BJ (cell line): ENCODE measurements around the gene MAP1LC3B2. TPM values are rescaled to one million over a fixed set of nuclear protein-coding genes. Genes with fewer than 3 reads are reported as not detected.

Source experiments
- CTCF ChIA-PET: fragments of 350-600 bp; formaldehyde crosslinking; extraction: SDS; loops from one replicate; lab custom pipeline; 2021; ENCODE audit warnings: antibody characterized with exemption, inconsistent platforms; lab: Yijun Ruan, JAX
- POLR2A ChIA-PET: fragments of 300-600 bp; sonication (Branson Sonifier 250); formaldehyde crosslinking; extraction: SDS; loops from one replicate; lab custom pipeline; 2021; ENCODE audit warnings: antibody characterized with exemption; lab: Charles Lee
- DNase-seq: peaks from one replicate; pipeline ENCODE4 v3.0.0-alpha.2; 2011; ENCODE audit warnings: low read depth
- H3K27me3 ChIP-seq: 2 replicates; pipeline ENCODE4 v1.6.0; 2011; ENCODE audit warnings: low read length; ENCODE audit not compliant: control insufficient read depth, insufficient read depth
- H3K36me3 ChIP-seq: 2 replicates; pipeline ENCODE4 v1.5.1; 2011; ENCODE audit warnings: low read length; ENCODE audit not compliant: control insufficient read depth, insufficient read depth
- H3K4me3 ChIP-seq: 2 replicates; pipeline ENCODE4 v1.5.1; 2011; ENCODE audit warnings: low read depth, mild to moderate bottlenecking, control low read depth, low read length
- CTCF ChIP-seq: IDR thresholded peaks from 2 replicates; pipeline ENCODE4 v1.5.1; 2011; ENCODE audit warnings: low read depth, mild to moderate bottlenecking, control low read depth, inconsistent platforms, low read length, moderate library complexity; ENCODE audit not compliant: insufficient read depth
- polyA plus RNA-seq: library from polyadenylated mRNA; depleted of rRNA; stranded (reverse); fragments of >200 nt; gene quantifications from 2 replicates; pipeline ENCODE4 v1.2.3, GENCODE V29; 2011

The MAP1LC3B2 gene
- polyA plus RNA-seq, 1 experiment: 1.6 TPM

GRCh38 chr12:116589581-116589980 lies 30.4 kb downstream of the MAP1LC3B2 start:
- no peak for TF ChIP-seq CTCF
- ChIA-PET CTCF (no interaction called here), POLR2A (no interaction called here)
- Histone ChIP-seq H3K4me3 (no peak overlapping the region), H3K36me3 (no peaks in the 10 kb centered on the region), H3K27me3 (no peaks in the 10 kb centered on the region; the same call in 1 of the 2 replicates)
- DNase-seq: no peak

DNA sequence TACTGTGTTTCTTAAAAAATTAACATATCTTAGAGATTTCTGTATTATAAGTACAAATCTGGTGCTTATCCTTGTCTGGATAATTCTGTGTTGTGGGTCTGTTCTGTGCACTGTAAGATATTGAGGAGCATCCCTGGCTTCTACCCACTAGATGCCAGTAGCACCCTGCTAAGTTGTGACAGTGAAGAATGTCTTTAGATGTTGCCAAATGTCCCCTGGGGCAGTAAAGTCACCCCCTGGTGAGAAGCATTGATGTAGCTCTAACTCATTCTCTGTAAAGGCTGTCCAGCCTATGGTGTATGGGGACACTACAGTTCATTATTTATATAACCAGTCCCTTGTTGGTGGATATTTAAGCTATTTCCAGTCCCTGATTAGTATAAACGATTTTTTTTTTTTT lies 31.4 kb downstream of the MAP1LC3B2 start:
- Histone ChIP-seq H3K27me3 (no peaks in the 10 kb centered on the region; the same call in 1 of the 2 replicates), H3K36me3 (no peaks in the 10 kb centered on the region), H3K4me3 (no peak overlapping the region)
- TF ChIP-seq CTCF: no peak
- ChIA-PET POLR2A (no interaction called here), CTCF (interaction anchor here (0.6 kb wide), 1 partner anchor 200 kb away, joined by 3 read pairs; no protein-coding TSS in a partner anchor)
- DNase-seq: no peak

DNA sequence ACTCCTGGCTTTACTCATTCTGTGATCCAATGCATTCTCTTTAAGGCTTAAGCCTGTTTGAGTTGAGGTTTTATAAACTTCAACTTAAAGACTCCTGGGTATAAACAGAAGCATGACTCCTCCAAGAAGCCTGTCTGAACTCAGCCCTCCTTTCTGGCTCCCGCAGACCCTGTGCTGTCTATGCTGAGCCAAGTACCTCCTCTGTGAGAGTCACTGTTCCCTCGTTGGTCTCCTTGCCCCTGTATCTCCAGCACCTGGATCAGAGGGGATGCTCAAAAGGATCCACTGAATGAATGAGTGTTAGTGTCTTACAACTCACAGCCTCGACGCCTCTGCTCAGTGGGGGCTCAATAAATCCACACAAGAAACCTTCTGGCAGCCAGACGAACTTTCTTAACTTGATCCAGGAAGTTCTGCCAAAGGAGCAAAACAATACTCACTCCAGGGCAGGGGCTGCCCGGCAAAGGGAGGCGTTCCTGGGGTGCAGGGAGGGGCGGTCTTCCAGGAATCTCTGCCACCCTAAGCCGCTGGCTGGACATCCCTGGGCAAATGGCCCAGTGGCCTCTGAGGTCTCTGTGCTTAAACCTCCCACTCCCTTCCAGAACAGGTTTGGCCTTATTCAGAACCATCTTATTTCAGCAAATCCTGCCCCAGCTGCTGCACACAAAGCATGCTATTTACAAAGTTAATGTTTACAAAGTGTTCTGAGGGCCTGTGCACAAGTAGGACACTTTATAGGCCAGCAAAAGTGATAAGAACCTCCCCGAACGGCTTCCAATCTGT lies 32.9 kb downstream of the MAP1LC3B2 start:
- H3K4me3 ChIP-seq: no peak overlapping the region
- CTCF ChIA-PET: no interaction called here

DNA sequence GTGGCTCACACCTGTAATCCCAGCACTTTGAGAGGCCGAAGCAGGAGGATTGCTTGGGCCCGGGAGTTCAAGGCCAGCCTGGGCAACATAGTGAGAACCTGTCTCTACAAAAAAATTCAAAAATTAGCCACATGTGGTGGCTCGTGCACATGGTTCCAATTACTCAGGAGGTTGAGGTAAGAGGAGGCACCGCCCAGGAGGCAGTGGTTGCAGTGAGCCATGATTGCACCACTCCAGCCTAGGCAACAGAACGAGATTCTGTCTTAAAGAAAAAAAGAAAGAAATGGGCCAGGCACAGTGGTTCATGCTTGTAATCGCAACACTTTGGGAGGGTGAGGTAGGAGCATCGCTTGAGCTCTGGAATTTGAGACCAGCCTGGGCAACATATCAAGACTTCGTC lies 33.5 kb downstream of the MAP1LC3B2 start:
- POLR2A ChIA-PET: no interaction called here
- DNase-seq: no peak
- TF ChIP-seq CTCF: no peak

More for the DNA sequence above, 32.9 kb downstream of the MAP1LC3B2 start:
- POLR2A ChIA-PET: no interaction called here
- no peak for TF ChIP-seq CTCF
- Histone ChIP-seq H3K36me3 (no peaks in the 10 kb centered on the region), H3K27me3 (no peaks in the 10 kb centered on the region; the same call in 1 of the 2 replicates)
- DNase-seq: no peak

GRCh38 chr12:116594325-116595038 lies 35.3 kb downstream of the MAP1LC3B2 start:
- CTCF ChIA-PET: no interaction called here
- Histone ChIP-seq H3K27me3 (no peaks in the 10 kb centered on the region), H3K36me3 (no peaks in the 10 kb centered on the region), H3K4me3 (no peak overlapping the region)
- DNase-seq: no peak
- POLR2A ChIA-PET: no interaction called here
- no peak for TF ChIP-seq CTCF

More for the DNA sequence above, 33.5 kb downstream of the MAP1LC3B2 start:
- no peaks in the 10 kb centered on the region for H3K36me3 ChIP-seq
- H3K27me3 ChIP-seq: no peaks in the 10 kb centered on the region
- CTCF ChIA-PET: interaction anchor here (0.6 to 1.1 kb wide), 2 partner anchors 16 to 159 kb away, joined by 3 read pairs; no protein-coding TSS in a partner anchor
- no peak overlapping the region for H3K4me3 ChIP-seq
